H54 (cell line): ENCODE measurements around the gene DNAAF1.
"Not testable (repeated sequence)": the region's sequence is repeated elsewhere in the genome, so short reads cannot be mapped to it uniquely, and the experiment has no call there.

Experiments
- DNase-seq: peaks from one replicate; pipeline ENCODE4 v3.0.0; 2011; ENCODE audit warnings: low spot score, mixed read lengths; ENCODE audit not compliant: insufficient read length
- FAIRE-seq: peaks from 3 replicates; lab custom pipeline; 2011; peaks lifted over from hg19 to GRCh38; lab: Jason Lieb, UNC
- POLR2A ChIP-seq: IDR thresholded peaks from 2 replicates; pipeline ENCODE4 v1.6.1; 2011; ENCODE audit warnings: low read depth, mild to moderate bottlenecking, low read length

The DNAAF1 gene

DNA sequence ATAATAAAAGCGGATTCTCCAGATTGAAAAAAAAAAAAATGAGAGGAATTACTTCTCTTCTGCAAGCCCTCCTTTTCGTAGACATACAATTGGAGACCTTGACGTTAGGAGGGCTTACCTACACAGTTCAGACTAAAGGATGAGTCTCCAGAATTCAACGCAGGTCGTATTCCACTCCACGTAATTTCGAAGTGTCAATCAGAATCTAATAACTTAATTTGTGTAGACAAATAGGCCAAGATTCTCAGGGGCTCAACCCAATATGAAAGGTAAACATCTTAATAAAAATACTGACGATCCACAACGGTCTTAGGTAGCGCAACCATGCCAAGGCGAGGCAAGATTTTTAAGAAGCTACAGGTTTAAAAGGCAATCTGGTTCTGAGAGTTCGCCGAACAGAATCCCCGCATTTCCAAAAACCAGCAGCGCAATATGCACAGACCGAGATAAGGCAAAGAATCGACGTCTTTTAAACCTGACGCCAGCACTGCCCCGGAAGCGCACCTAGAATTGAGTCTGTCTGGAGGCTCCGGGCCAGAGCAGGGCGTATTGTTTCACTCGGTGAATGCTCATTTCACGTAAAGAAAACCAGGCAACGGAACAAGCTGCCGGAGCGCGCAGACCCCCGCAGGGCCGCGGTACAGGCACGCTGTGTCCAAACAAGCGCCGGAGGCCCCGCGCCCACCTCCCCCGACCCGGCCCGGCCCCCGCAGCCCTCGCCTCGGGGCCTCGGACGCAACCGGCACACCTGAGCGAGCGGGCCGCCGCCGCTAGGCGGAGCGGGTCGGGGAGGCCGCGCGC is 29.0 kb upstream of the DNAAF1 start:
- no peak for TF ChIP-seq POLR2A
- peak; percentile 30 for DNase-seq
- no peak for FAIRE-seq

DNA sequence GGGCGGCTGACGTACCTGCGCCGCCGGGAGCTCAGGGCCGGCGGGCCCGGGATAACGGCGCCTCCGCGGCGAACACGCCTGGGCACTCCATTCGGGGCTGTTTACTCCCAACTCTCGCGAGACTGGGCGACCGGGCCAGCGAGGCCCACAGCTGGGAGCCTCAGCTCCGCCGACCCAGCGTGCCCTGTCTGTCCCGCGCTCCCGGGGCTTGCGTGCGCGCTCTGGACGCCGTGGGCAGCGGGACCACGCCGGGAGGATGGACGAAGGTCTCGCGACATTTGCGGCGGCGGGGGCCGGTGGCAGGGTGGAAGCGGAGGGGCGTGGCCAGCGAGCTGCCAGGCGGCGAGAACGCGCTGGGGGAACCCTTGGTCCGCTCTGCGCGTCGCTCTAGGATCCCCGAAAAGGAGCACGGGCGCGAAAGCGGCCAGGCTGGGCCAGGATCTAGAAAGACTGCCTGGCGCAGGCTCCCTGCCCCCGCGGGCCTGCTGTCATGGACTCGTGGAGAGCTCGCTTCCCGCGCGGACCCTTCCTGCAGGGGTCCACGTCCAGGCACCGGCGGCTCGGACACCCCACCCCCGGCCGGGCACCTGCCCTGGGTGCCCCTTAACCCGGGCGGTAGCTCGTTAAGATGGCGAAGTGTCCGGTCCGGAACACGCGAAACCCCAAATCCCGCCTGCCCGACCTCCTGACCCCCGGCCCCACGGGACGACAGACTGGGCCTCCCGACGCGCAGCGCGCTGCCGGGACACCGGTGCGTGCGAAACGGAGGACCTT is 28.2 kb upstream of the DNAAF1 start, which contains the start of gene MBTPS1:
MBTPS1 (minus strand) TSS at position 223 of the 774 bp plus-strand sequence. CDS start 15,159 bp downstream, outside the sequence.
- peak; percentile 48 for FAIRE-seq
- peak; percentile 97 for DNase-seq
- TF ChIP-seq POLR2A, result peak; percentile 85

DNA sequence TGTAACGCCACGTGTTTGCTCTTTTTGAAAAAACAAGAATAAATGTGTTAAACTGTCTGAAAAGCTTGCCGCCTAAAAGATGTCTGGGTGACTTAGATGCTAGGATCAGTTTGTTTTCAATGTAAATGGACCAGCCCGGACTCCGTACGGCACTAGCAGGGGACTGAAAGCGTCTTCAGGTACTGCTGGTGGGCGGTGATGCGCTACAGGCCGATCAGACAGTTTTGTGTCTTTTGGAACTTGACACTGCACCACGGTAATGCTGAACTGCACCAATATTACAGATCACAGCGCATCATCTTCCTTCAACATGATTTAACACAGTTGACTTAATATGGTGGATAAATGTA is 27.6 kb upstream of the DNAAF1 start:
- TF ChIP-seq POLR2A, result no peak
- no peak for FAIRE-seq
- no peak for DNase-seq

DNA sequence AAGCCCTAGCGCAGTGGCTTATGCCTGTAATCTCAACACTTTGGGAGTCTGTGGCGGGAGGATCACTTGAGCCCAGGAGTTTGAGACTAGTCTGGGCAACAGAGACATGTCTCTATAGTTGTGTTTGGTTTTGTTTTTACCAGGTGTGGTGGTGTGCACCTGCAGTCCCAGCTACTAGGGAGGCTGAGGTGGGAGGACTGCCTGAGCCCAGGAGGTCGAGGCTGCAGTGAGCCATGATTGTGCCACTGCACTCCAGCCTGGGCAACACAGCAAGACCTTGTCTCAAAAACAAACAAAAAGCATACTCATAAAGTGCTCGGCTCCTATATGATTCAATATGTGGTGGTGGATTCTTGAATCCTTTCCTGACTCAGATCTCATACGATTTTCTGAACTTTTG is 26.8 kb upstream of the DNAAF1 start:
- not testable (repeated sequence) for FAIRE-seq

DNA sequence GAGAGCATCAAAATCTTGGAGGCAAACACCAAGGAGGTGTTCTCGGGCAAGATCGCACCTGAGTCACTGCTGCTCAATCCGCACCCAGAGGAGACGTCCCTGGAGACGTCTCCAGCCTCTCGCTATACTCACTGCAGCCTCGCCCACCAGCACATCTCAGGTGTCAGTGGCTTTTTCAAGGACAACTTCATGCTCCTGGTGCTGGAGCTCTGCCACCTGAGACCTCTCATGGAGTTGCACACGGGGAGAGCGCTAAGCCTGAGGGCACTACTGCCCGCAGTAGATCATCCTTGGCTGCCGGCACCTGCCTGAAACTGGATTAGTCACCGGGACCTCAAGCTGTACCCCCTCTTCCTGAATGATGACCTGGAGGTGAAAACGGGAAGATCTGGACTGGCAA is 25.7 kb upstream of the DNAAF1 start:
- TF ChIP-seq POLR2A, result no peak
- FAIRE-seq, result no peak
- DNase-seq, result no peak

More for the DNA sequence above, 26.8 kb upstream of the DNAAF1 start:
- DNase-seq, result not testable (repeated sequence)

DNA sequence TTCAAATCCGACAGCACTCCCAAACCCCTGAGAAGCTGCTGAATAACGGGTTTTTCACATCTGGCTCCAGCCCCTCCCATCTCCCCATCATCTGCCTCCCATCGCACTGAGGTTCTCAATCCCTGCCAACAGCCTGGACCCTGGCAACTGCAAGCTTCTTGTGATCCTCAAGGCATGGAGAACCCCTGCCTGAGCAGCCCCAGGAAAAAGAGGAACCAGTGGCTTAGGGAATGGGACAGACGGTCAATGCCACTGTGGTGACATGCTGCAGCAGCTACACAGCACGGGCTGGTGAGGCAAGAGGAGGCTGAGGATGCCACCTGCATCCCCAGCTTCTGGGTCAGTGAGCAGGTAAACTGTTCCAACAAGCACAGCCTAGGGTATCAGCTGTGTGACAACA is 25.1 kb upstream of the DNAAF1 start:
- FAIRE-seq (no peak), DNase-seq (no peak)
- TF ChIP-seq POLR2A, result no peak

DNA sequence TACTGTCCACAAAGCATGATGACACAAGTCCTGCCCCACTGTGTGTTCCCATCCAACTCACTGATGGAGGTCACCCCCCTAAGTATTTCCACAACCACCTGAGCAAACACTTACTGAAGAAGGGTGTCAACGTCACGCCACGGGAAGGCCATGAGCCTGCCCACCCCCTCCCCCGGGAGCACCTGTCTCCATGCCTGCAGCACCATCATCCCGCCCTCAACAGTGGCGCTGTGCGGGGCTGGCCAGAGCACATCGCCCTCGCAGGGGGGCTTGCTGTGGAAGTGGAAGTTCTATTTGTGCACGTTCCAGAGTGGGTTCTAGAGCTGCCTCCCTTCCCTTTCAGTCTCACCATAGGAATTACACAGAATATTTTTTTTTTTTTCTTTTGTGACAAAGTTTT is 24.1 kb upstream of the DNAAF1 start:
- no peak for TF ChIP-seq POLR2A
- FAIRE-seq, result no peak
- no peak for DNase-seq

DNA sequence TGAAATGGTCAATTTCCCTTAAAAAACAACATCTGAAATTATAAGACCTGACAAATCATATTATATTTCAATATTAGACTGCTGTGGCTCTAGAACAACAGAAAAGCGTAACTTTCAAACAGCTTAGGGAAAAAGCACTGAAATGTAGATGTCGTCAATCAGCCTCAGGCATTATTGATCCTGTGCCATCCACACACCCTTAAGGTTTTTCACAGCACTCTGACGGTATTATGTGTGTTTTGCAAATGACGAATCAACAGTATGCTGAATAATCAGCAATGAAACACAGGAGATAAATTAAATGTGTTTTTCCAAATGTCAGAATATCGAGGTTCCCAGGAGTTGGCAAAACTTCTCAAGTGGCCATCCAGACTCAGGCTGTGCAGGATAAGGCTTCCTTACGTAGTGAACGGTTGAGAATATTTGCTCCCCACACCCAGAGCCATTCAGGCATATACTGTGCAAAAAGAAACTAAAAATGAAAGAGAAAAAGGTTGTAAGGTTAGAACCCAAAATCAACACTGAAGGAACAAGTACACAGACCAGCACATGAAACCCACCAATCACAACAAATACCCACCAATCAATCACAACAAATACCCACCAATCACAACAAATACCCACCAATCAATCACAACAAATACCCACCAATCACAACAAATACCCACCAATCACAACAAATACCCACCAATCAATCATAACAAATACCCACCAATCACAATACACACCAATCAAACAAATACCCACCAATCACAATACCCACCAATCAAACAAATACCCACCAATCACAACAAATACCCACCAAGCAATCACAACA is 20.6 kb upstream of the DNAAF1 start:
- no peak for TF ChIP-seq POLR2A
- no peak for FAIRE-seq
- no peak for DNase-seq

DNA sequence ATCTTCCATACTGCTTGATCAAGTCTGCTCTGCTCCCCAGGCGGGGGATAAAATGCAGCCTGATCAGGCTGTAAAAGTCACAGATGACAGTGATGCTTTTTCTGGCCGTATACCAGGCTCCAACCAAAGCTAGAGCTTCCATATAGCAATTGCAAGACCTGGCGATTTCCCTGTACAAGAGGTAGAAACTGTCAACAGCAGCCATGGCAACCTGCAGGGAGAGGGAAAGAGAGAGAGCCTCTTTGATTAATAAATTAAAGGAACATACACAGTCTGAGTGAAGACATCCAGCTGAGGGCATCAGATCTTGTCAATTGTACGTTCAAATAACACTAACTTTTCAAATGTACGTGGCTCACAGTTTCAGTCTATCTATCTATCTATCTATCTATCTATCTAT is 14.0 kb upstream of the DNAAF1 start:
- no peak for TF ChIP-seq POLR2A
- DNase-seq, result no peak
- no peak for FAIRE-seq

DNA sequence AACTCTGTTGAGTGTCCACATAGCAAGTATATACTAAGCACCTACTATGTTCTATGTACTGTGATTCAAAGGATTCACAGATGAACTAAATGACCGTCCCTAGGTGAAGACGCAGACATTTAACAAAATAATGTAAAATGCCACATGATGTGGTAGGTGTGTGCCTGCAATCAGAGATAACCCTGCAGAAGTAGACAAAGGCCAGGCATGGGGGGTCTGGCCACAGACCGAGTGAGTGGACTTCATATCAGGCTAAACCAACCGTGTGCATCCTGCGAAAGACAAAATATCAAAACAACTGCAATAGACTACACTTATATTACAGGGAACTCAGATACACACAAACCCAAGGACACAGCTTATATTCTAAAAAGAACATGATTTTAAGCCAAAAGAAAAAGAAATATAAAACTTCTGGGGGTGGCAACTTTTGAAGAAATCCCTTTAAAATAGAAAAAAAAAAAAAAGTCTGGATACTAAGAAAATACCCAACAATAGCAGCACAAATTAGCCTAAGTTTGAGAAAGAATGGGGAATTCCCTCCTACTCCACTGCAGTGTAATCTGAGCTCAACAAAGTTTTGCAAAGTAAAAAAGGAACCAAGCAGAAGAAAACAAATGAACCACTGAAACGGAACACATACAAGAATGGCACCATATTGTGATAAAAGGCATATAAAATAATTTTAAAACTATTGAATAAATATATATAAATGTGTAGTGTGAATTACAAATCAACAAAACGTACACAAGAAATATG is 12.4 kb upstream of the DNAAF1 start:
- DNase-seq (no peak), FAIRE-seq (no peak)
- no peak for TF ChIP-seq POLR2A

DNA sequence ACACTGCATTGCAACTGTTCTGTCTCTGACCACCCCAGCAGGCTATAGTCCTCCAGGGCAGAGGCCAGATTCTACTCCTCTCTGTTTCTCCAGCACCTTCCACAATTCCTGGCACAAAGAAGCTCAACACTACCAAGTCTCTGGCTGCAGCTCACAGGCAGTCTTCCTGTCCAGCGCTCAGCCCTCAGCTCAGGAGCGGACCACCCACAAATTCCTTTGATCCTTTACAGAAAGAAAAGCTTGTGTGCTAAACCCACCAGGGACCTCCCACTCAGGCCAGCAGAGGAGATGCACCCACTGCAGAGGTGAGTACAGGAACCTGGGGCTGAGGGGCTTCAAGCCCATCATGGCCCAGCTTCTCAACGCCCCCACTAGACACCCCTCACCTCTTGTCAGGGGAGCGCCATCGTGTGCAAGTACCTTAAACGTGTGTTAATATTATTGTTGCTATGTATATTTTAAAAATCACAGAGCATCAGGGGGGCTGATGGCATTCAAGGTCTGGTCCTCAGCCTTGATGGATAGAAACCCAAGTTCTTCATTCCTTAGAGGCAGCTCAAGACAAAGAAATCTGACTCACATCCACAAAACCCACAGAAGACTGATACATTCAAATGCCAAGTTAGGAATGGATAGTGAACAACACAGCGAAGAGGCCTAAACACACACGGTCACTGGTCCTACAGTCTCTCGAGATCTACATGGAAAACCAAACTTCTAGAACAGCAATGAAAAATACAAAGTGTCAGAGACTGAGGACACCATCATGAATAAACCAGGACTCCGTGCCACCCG is 8.6 kb upstream of the DNAAF1 start:
- no peak for FAIRE-seq
- TF ChIP-seq POLR2A, result no peak

DNA sequence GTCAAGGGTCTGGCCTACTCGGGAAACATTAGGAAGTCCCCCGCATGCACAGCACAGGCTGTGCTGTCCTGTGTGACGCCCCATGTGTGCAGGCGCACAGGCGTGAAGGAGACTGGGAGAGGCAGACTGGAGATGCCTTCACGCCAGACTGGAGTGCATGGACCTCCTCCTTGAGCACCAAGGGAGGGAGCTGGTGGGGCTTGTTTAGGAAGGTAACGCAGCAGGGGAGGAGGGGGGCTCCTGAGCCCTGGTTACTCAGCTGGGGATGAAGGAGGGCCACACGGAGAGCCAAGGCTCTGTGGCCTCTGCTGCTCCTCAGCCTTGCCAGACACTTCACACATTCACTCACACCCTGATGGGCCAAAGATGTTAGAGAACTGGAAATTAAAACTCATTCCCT is 7.8 kb upstream of the DNAAF1 start:
- no peak for TF ChIP-seq POLR2A
- FAIRE-seq, result no peak

More for the DNA sequence above, 8.6 kb upstream of the DNAAF1 start:
- DNase-seq, result no peak

More for the DNA sequence above, 7.8 kb upstream of the DNAAF1 start:
- no peak for DNase-seq
